HG03469 (cell line): ENCODE data around the gene EFNA5.
A peak's percentile ranks its signal among the peaks of the same experiment; 100 is the strongest.
"Not testable (repeated sequence)": the region's sequence is repeated elsewhere in the genome, so short reads cannot be mapped to it uniquely, and the experiment has no call there.

Experiments
- ATAC-seq: cut with Tn5 transposase; IDR thresholded peaks from one replicate; pipeline ENCODE4 v1.9.1; 2021; ENCODE audit warnings: mild to moderate bottlenecking, moderate library complexity, moderate number of reproducible peaks; ENCODE audit not compliant: unreplicated experiment

Gene EFNA5

DNA sequence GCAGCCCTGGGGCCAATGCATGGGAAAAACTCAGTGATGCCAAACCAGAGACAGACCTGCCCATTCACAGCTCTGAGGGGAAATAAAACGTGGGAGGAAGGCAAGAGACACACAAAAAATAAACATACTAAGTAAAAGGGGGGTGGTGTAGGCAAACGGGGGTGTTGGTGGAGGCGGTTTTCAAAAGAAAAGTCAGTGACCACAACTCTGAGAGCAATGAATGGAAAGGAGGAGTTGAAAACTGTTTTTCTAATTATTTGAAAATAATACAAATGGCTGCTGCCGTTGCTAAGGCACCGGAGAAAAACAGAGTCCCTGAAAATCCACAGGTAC, 293.5 kb downstream of the EFNA5 start:
- no peak for ATAC-seq

- no peak for ATAC-seq
These were observed 294.0 kb downstream of the EFNA5 start for GRCh38 chr5:107376546-107377276.

DNA sequence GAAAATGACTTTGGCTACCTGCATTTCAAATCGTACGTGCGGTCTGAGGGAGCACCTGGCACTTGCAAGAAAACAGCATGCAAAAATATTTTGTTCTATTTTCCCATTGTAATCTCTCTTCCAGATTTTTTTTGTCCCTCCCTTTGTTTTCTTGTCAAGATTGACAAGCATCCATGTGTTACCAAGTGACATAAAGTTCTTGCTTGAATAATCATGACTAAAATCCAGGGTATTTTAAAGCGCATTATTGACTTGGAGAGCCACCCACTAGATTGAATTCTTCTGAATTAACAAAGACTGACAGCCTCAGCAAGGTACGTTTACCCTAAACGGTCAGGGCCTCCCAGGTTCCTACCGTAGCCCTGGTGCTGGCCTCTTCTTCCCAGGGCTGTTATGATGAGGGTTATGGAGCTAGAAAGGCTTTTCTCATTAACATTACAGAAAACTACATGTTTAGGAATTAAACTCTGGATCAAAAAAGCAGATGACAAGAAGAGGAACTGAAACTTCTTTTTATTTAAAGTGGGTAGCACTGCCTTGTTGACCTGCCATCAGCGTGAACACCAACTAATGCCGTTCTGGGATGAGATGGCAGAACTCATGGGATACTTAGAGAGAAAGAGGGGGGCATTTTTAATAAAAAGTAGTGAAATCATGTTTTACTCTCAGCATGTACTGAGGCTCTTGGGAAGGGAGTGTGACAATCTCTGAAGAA, 297.0 kb downstream of the EFNA5 start:
- peak; percentile 75 for ATAC-seq

- no peak for ATAC-seq
These were observed 297.9 kb downstream of the EFNA5 start for GRCh38 chr5:107372723-107373450.

DNA sequence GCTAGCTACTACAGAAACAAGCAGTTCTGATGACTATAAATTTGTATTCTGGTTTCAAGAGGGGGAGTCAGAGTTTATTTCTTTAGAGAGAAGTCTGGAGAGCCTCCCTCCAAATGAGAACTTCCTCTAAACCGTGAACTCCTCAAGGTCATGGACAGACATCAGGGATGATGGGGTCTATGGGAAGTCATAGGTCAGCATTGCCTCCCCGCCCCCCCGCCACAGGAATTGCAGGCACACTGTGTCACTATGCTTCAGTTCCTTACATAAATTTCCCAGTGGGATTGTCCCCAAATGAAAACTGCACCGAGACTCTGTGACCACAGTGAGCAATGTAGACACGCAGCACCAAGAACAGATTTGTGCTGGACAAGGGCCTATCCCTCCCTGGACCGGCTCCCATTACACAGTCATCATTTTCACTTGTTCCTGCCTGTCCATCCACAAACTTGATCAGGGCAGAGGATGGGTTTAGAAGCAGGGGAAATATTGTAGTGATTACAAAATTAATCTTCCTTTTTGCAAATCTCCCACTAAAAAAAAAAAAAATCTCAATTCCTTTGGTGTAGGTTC, 300.3 kb downstream of the EFNA5 start:
- ATAC-seq, result no peak

- ATAC-seq, result no peak
These were observed 301.1 kb downstream of the EFNA5 start for GRCh38 chr5:107369622-107370021.

GRCh38 chr5:107368615-107369014, 302.1 kb downstream of the EFNA5 start:
- ATAC-seq, result no peak

- no peak for ATAC-seq
These were observed 302.8 kb downstream of the EFNA5 start for GRCh38 chr5:107367939-107368338.

DNA sequence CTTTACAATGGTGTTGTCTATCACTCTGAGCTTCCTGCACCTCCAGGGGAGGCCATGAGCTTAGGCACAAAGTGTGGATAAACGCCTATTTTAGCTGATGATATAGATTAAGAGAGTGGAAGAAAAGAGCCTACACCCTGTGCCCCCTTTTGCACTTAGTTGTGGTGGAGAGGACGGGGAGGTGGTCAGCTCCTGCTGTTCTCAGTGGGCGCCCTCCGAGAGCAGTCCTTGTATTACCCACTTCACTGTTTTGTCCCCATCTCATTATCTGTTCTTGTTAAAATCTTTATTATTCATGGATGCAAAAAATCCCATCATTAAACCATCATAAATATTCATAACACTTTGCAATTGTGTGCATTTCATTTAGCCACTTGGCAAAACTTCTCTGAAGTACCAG, 303.3 kb downstream of the EFNA5 start:
- no peak for ATAC-seq

GRCh38 chr5:107365320-107366109, 305.2 kb downstream of the EFNA5 start:
- ATAC-seq, result peak; percentile 46

- ATAC-seq, result no peak
These were observed 306.1 kb downstream of the EFNA5 start for GRCh38 chr5:107364443-107365319.

DNA sequence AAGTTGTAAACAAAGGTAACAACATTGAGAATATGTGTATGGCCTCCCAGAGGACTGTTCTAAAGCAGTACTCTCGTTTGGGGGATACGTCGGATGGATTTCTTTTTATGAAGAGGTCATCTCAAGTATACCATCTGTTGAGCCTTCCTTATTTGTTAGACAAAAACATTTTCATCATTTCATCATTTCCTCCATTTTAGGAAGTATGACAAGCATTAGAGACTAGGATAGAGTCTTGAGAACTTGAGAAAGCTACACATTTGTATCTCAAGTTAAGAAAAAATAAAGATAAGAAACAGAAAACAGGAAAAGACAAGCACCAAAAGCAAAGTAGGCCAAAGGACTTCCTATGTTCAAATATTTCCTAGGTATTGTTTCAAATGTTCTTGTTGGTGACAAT, 307.0 kb downstream of the EFNA5 start:
- ATAC-seq, result no peak

DNA sequence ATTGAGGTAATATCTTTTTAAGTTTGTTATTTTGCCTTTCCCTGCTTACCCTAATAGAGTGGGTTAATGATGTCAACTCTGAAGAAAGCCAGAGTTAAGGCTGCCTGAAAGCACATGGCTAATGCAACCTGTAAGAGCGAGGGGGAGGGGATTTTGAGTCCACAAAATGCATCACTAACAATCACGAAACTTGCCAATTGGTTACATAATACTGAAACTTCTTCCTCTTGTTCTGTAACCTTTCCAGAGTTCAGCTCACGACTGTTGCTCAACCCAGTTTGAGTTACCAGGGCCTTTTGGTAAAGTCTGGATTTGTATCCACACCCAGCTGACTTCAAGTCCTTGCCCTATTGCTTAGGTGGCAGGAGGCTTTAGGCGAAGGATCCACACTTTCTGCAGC, 308.8 kb downstream of the EFNA5 start:
- no peak for ATAC-seq

GRCh38 chr5:107359916-107360234, 310.9 kb downstream of the EFNA5 start:
- no peak for ATAC-seq

GRCh38 chr5:107359033-107359915, 311.5 kb downstream of the EFNA5 start:
- no peak for ATAC-seq

DNA sequence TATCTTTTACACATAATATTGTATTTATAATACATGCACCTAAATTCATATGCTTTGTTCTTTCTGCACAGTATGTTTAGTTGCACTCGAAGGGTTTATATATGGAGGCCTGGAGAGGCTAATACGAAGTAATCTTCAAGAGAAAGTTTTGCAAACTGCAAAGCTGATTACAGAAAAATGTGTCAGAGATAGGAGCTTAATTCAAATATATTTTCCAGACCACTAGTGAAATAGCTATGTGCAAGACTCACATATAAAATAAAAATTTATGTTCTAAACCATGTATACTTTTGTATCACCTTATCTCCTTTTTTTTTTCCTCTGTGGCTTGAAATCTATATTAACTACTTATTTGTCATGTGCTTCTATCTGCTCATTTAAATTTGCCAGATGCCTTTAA, 313.8 kb downstream of the EFNA5 start:
- ATAC-seq, result no peak

DNA sequence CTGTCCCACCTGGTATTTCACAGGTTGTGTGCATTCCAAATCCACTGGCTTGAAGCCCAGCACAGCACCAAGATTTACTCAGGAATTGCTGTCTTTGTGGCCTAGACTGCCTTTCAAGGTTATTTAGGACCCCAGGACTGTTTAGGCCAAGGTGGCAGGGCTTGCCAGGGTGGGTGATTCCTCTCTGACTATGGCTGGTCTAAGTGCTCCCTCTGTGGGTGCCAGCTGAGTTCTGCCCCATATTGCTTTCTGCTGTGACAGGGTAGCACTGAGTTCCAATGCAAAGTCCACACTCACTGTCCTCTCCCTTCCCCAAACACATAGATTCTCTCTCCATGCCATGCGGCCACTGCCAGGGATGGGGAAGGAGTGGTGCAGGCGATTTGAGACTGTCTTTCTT, 318.2 kb downstream of the EFNA5 start:
- ATAC-seq, result no peak

DNA sequence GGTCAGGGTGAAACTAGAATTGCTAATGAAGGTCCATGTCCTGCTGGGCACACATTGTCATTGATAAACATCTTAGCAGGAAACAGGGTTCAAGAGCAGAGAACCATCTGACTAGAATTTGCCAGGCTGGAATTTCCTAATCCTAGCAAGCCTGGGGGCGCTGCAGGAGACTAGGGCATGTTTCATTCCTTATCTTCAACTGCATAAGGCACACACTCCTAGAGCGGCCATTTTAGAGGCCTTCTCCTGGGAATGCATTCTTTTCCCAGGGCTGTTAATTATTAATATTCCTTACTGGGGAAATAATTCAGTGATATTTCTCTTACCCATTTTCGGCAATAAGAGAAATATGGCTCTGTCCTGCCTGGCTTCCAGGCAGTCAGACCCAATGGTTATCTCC, 324.2 kb downstream of the EFNA5 start:
- not testable (repeated sequence) for ATAC-seq

GRCh38 chr5:107342371-107342770, 328.4 kb downstream of the EFNA5 start:
- no peak for ATAC-seq
